Right ventricle myocardium superior (tissue), 1 donor: ENCODE data around the gene CRKL. TPM values are rescaled to one million over a fixed set of nuclear protein-coding genes. Genes with fewer than 3 reads are reported as not detected.
A peak's percentile ranks its signal among the peaks of the same experiment; 100 is the strongest.
"Not testable (repeated sequence)": the region's sequence is repeated elsewhere in the genome, so short reads cannot be mapped to it uniquely, and the experiment has no call there.

Experiments
- ATAC-seq: fragments of 200-7000 bp; cut with Tn5 transposase; one replicate; pipeline ENCODE4 v1.9.1; 2020; ENCODE audit warnings: mild to moderate bottlenecking; ENCODE audit not compliant: poor library complexity
- DNase-seq: peaks from one replicate; pipeline ENCODE4 v3.0.0-alpha.2; 2020
- intact Hi-C: fragments of 100-400 bp; cut with DNase I; formaldehyde crosslinking; loops from one replicate; pipeline ENCODE4 v1.11.2; 2022
- total RNA-seq: library from RNA; stranded (reverse); fragmentation: NEBNext Ultra II Directional; extraction: Animal tissue kit (Norgen Biotek cat#: 25700); gene quantifications from one replicate; pipeline ENCODE4 v1.2.1, GENCODE V29; 2021
- donor health status: DM: no; HTN: yes; CAD: no; lungs with severe emphysema.

Gene CRKL
- total RNA-seq, 1 donor from 2014 or later, result 50.1 TPM

GRCh38 chr22:20897737-20898136 is 19.5 kb upstream of the CRKL start:
- ATAC-seq, intact Hi-C loops, DNase-seq: not testable (repeated sequence)

- DNase-seq, result no peak
- intact Hi-C loops, result no loop called here
- ATAC-seq, result no peak
These were observed 17.3 kb upstream of the CRKL start for GRCh38 chr22:20899827-20900423.

GRCh38 chr22:20901093-20902033 is 15.8 kb upstream of the CRKL start:
- DNase-seq, ATAC-seq, intact Hi-C loops: not testable (repeated sequence)

- no peak for ATAC-seq
- intact Hi-C loops, result no loop called here
- no peak for DNase-seq
These were observed 14.1 kb upstream of the CRKL start for GRCh38 chr22:20903093-20903492.

- intact Hi-C loops, result no loop called here
- ATAC-seq (peak; percentile 41), DNase-seq (no peak)
These were observed 12.9 kb upstream of the CRKL start for GRCh38 chr22:20904008-20904979.

GRCh38 chr22:20904980-20905355 is 12.2 kb upstream of the CRKL start:
- ATAC-seq (no peak), DNase-seq (no peak)
- intact Hi-C loops, result no loop called here

- no peak for ATAC-seq
These were observed 11.5 kb upstream of the CRKL start for GRCh38 chr22:20905415-20906386.

GRCh38 chr22:20906387-20906767 is 10.8 kb upstream of the CRKL start:
- ATAC-seq (no peak), DNase-seq (no peak)
- intact Hi-C loops, result no loop called here

More at GRCh38 chr22:20905415-20906386, 11.5 kb upstream of the CRKL start:
- intact Hi-C loops, result no loop called here
- DNase-seq, result no peak

- ATAC-seq, DNase-seq, intact Hi-C loops: not testable (repeated sequence)
These were observed 8.5 kb upstream of the CRKL start for GRCh38 chr22:20908717-20909116.

GRCh38 chr22:20909543-20910303 is 7.5 kb upstream of the CRKL start:
- no peak for ATAC-seq
- DNase-seq, result no peak
- intact Hi-C loops, result no loop called here

GRCh38 chr22:20912494-20912893 is 4.7 kb upstream of the CRKL start:
- DNase-seq (no peak), ATAC-seq (no peak)
- intact Hi-C loops, result no loop called here

- ATAC-seq (no peak), DNase-seq (no peak)
- intact Hi-C loops, result no loop called here
These were observed 1.5 kb downstream of the CRKL start for GRCh38 chr22:20918663-20919218.

GRCh38 chr22:20919718-20920117 is 2.5 kb downstream of the CRKL start:
- DNase-seq, result no peak
- no peak for ATAC-seq
- intact Hi-C loops, result no loop called here

GRCh38 chr22:20920881-20921203 is 3.6 kb downstream of the CRKL start:
- no peak for ATAC-seq
- intact Hi-C loops, result no loop called here
- no peak for DNase-seq

GRCh38 chr22:20922141-20922751 is 5.0 kb downstream of the CRKL start:
- no peak for ATAC-seq
- intact Hi-C loops, result no loop called here
- no peak for DNase-seq

GRCh38 chr22:20926243-20926642 is 9.0 kb downstream of the CRKL start:
- no peak for DNase-seq
- intact Hi-C loops, result no loop called here
- ATAC-seq, result no peak
